Measurements from ENCODE around the gene MAPK1IP1L. TPM values are rescaled to one million over a fixed set of nuclear protein-coding genes. Genes with fewer than 3 reads are reported as not detected.
A peak's percentile ranks its signal among the peaks of the same experiment; 100 is the strongest.

MAPK1IP1L gene
- total and polyA plus RNA-seq, 2 of the 13 experiments (the other 11 are each of a cell fraction or from before 2014, with no cell fraction given) = 27.8 to 68.4 TPM

GRCh38 chr14:55102141-55102621, 50.7 kb downstream of the MAPK1IP1L start (continued):
- TF ChIP-seq KLF13 (CRISPR knock-in tag; IDR thresholded peaks at IDR 0.05) = no peak
- no peak for TF ChIP-seq ZNF260 (CRISPR knock-in tag; IDR thresholded peaks at IDR 0.05; ENCODE audit: borderline replicate concordance, low read depth)
- TF ChIP-seq UBTF (CRISPR knock-in tag; IDR thresholded peaks at IDR 0.05) = peak; percentile 21; the same call in 1 of the 2 replicates
- peak; percentile 81 for TF ChIP-seq ZFX (CRISPR knock-in tag; IDR thresholded peaks at IDR 0.05; ENCODE audit: low read depth)
- no peak; the same call in 1 of the 2 replicates for TF ChIP-seq NFKBIZ (CRISPR knock-in tag; IDR thresholded peaks at IDR 0.05)
- TF ChIP-seq TBX2 (CRISPR knock-in tag; IDR thresholded peaks at IDR 0.05; ENCODE audit: borderline replicate concordance) = 0 out of 2 replicates have a peak, but pooled peaks have one; percentile 36
- TF ChIP-seq POLR2AphosphoS5 (IDR thresholded peaks at IDR 0.05; ENCODE audit: low read depth, low read length) = peak; percentile 40; the same call in 1 of the 2 replicates
- 0 out of 2 replicates have a peak, but pooled peaks have one; percentile 28 for TF ChIP-seq ZNF441 (CRISPR knock-in tag; IDR thresholded peaks at IDR 0.05; ENCODE audit: borderline replicate concordance)
- TF ChIP-seq KAT8 (CRISPR knock-in tag; IDR thresholded peaks at IDR 0.05) = peak; percentile 26; the same call in 1 of the 2 replicates
- TF ChIP-seq ELF3 (CRISPR knock-in tag; IDR thresholded peaks at IDR 0.05) = peak; percentile 36; the same call in 1 of the 2 replicates
- no peak for TF ChIP-seq NFE2L2 (IDR thresholded peaks at IDR 0.05; ENCODE audit: low read length)
- TF ChIP-seq REST (IDR thresholded peaks at IDR 0.05; ENCODE audit: borderline replicate concordance in 1 of 2, low read depth in 1 of 2, low read length in 2 of 2) = no peak
- TF ChIP-seq ZBTB34 (CRISPR knock-in tag; IDR thresholded peaks at IDR 0.05) = 0 out of 2 replicates have a peak, but pooled peaks have one; percentile 42
- peak; percentile 67 for TF ChIP-seq ZNF687 (CRISPR knock-in tag; IDR thresholded peaks at IDR 0.05)
- TF ChIP-seq GLMP (CRISPR knock-in tag; IDR thresholded peaks at IDR 0.05; ENCODE audit: borderline replicate concordance) = no peak

Data from HepG2 (cell line).